D721Med (cell line): ENCODE results near the gene ANK3.
A peak's percentile ranks its signal among the peaks of the same experiment; 100 is the strongest.

ENCODE experiments used
- DNase-seq: peaks from one replicate; pipeline ENCODE4 v3.0.0; 2011; ENCODE audit warnings: low spot score; ENCODE audit not compliant: insufficient read length
- FAIRE-seq: peaks from 2 replicates; lab custom pipeline; 2011; peaks lifted over from hg19 to GRCh38; lab: Jason Lieb, UNC
- TF ChIP-seq, protein P1 (sequence below): IDR thresholded peaks from 2 replicates; pipeline ENCODE4 v1.5.1; 2012; ENCODE audit warnings: mild to moderate bottlenecking, control low read depth; ENCODE audit not compliant: insufficient read depth; ENCODE audit errors: missing control alignments

Gene ANK3

DNA sequence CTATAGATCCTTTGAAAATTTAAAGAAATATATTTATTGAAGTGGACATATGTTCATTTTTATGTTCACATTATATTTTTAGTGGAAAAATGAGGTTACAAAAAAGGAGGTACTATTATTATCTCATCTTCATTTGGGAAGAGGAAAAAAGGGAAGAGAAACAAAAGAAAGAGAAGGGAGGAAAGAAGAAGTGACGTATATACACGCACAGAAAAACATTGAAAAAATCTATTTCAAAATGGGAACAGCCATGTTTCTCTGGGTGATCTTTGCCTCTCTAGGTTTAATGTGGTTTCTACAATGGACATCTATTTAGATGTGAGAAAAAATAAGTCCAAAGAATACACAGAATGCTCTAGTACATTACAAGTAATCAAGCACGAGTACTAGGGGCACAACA is 14.8 kb downstream of the ANK3 start:
- DNase-seq (no peak), FAIRE-seq (no peak)
- TF ChIP-seq, protein P1, sequence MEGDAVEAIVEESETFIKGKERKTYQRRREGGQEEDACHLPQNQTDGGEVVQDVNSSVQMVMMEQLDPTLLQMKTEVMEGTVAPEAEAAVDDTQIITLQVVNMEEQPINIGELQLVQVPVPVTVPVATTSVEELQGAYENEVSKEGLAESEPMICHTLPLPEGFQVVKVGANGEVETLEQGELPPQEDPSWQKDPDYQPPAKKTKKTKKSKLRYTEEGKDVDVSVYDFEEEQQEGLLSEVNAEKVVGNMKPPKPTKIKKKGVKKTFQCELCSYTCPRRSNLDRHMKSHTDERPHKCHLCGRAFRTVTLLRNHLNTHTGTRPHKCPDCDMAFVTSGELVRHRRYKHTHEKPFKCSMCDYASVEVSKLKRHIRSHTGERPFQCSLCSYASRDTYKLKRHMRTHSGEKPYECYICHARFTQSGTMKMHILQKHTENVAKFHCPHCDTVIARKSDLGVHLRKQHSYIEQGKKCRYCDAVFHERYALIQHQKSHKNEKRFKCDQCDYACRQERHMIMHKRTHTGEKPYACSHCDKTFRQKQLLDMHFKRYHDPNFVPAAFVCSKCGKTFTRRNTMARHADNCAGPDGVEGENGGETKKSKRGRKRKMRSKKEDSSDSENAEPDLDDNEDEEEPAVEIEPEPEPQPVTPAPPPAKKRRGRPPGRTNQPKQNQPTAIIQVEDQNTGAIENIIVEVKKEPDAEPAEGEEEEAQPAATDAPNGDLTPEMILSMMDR: no peak

DNA sequence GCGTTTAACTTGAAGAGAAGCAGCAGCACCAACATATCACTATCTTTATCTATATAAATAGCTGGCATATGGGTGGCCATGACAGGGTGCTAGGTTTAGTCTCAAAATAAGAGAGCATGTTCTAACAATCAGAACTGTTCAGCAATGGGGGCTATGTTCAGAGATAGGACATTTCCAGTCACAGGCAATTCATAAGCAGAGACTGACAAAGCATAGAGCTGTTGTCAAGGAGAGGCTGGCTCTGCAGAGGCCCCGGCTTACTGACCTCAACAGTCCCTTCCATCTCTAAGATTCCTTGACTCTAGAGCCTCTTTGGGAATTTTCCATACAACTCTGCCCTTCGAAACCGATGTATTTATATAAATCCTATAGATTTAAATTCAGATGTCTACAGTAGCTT is 17.2 kb downstream of the ANK3 start:
- FAIRE-seq: no peak
- TF ChIP-seq, protein P1: no peak
- DNase-seq: no peak

DNA sequence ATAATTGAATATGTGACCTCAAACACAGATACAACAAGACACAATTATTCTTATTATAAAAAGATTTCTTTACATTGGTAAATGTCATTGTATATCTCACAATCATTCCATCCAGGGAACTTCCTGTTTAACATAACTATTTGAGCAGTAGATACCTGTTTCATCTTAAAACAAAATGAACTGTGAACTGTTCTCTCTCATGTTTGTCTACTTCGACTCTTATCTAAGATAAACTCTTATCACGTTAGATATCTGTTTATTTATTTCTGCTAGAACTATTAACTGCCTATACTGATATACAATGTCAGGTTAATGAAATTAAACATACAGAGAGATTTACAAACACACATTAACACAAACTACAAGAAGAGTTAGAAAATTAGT is 20.1 kb downstream of the ANK3 start:
- no peak for FAIRE-seq
- DNase-seq: no peak
- TF ChIP-seq, protein P1: no peak

DNA sequence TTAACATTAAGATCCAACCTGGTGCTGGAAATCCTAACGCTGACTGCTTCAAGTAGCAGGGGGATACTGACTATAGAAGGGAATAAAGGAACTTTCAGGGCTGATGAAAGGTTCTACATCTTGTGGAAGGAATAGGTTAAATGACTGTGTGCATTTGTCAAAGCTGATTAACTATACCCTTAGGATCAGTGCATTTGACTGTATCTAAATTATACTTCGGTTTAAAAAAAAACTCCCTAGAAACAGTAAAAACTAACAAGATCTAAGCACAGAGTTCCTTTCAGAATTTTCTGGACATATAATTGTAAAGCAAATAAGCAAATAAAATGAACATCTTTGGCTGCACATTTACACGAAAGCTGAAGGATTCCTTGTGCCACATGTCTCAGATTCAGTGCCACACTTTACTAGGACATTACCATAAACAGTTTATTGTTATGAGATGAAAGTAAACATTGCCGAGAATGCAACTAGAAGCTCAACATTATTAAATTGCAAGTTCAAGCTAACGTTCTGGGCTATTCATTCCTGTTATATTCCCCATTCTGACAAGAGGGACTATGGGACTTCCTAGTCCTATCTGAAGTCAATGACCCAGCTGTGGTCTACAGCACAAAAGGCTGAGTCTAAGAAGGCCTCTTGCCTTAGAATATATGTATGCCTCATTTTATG is 20.7 kb downstream of the ANK3 start:
- FAIRE-seq (peak; percentile 77), DNase-seq (no peak)
- TF ChIP-seq, protein P1: no peak

DNA sequence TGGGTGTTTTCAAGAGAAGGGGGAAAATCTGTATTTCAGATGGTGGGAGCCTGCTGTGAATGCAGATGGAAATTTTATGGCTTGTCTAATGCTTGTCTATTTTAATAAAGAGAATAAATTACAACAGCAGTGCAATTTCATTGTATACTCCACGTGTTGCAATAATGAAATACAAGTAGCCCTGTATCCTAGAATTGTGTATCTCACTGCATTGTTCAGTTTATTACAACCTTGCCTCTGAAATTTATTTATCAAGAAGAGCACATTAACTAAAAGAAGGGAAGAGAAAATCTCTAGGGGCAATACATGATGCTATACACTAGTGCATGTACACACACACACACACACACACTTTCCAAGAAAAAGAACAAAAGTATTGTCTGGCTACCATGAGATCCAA is 21.8 kb downstream of the ANK3 start:
- DNase-seq (no peak), FAIRE-seq (no peak)
- TF ChIP-seq, protein P1: no peak

DNA sequence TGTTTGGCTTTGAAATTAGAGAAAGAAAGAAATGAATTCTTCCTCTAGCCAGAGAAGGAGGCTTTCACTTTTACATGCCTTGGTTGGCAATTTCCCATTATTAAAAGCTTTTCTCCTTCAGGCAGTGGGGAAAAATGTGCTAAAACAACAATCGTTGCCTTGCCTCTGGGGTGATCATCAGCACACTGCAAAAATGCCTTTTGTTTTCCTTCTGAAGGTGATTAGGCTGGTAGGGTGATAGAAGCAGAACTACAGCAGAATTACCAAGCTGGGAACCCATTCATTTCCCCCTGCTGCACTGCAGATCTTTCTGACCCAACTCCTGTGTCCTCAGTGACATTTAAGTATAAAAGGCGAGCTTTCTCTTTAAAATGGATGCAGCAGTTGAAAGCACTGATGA is 22.2 kb downstream of the ANK3 start:
- DNase-seq (no peak), FAIRE-seq (no peak)
- TF ChIP-seq, protein P1: no peak

DNA sequence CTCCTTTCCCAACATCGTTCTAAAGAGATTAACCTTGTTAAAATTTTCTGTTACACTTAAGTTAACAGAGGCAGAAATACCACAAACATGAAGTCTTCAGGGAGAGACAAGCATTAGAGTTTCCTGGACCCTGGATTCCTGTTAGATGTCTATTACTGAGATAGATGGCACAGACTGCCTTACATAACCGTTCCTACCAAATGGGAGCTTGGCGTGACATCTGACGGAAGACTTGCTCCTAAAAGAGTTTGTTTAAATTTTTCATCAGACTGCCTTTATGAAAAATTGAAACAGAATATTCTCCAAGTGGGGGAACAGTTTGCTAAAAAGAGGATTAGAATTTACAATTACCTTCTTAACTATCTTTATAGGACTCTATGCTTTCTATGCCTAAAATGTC is 22.7 kb downstream of the ANK3 start:
- TF ChIP-seq, protein P1: no peak
- FAIRE-seq (no peak), DNase-seq (no peak)
